ENCODE results near the gene WWC2. TPM values are rescaled to one million over a fixed set of nuclear protein-coding genes. Genes with fewer than 3 reads are reported as not detected.

Gene WWC2
- total RNA-seq, 4 donors from 2014 or later, result 28.2 to 38.5 (median 37.0) TPM

DNA sequence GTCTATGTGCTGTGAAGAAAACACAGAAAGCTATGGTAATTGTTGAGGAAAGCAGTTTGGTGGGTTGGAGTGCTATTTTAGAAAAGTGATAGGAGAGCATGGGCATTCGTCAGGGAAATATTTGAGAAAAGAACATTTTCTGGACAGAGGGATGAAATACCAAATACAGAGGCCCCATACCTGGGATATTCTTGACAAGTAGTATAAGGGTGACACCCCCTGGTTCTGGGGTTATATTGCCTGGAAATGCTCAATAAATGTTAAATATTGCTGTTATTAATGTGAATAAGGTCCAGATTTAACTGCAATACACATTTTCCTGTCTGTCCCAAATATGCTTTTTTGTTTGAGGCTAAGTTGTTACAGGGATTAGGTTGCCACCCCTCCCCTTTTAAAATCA, 42.9 kb downstream of the WWC2 start:
- TF ChIP-seq POLR2A (IDR thresholded peaks at IDR 0.05; ENCODE audit: low read depth) (no peak), EP300 (IDR thresholded peaks at IDR 0.05) (no peak), POLR2AphosphoS5 (IDR thresholded peaks at IDR 0.05) (no peak)
- TF ChIP-seq, protein P1, sequence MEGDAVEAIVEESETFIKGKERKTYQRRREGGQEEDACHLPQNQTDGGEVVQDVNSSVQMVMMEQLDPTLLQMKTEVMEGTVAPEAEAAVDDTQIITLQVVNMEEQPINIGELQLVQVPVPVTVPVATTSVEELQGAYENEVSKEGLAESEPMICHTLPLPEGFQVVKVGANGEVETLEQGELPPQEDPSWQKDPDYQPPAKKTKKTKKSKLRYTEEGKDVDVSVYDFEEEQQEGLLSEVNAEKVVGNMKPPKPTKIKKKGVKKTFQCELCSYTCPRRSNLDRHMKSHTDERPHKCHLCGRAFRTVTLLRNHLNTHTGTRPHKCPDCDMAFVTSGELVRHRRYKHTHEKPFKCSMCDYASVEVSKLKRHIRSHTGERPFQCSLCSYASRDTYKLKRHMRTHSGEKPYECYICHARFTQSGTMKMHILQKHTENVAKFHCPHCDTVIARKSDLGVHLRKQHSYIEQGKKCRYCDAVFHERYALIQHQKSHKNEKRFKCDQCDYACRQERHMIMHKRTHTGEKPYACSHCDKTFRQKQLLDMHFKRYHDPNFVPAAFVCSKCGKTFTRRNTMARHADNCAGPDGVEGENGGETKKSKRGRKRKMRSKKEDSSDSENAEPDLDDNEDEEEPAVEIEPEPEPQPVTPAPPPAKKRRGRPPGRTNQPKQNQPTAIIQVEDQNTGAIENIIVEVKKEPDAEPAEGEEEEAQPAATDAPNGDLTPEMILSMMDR (IDR thresholded peaks at IDR 0.05), result no peak
- H3K27ac ChIP-seq (replicated peaks in 1 of 4), result no peak overlapping the region
- H3K36me3 ChIP-seq, result no peaks in the 10 kb centered on the region
- 92% methylated on average over 1 of the region's 1 CpG for WGBS
- DNase-seq (ENCODE audit: extremely low spot score), result no peak
- H3K9me3 ChIP-seq, result no peaks in the 10 kb centered on the region
- intact Hi-C loops (cut with DNase I), result no loop called here
- no peak overlapping the region for H3K4me3 ChIP-seq
- peaks cover 40 to 56% (median 46%) of the 10 kb centered on the region in 4 donors for H3K4me1 ChIP-seq
- no peaks in the 10 kb centered on the region for H3K27me3 ChIP-seq

DNA sequence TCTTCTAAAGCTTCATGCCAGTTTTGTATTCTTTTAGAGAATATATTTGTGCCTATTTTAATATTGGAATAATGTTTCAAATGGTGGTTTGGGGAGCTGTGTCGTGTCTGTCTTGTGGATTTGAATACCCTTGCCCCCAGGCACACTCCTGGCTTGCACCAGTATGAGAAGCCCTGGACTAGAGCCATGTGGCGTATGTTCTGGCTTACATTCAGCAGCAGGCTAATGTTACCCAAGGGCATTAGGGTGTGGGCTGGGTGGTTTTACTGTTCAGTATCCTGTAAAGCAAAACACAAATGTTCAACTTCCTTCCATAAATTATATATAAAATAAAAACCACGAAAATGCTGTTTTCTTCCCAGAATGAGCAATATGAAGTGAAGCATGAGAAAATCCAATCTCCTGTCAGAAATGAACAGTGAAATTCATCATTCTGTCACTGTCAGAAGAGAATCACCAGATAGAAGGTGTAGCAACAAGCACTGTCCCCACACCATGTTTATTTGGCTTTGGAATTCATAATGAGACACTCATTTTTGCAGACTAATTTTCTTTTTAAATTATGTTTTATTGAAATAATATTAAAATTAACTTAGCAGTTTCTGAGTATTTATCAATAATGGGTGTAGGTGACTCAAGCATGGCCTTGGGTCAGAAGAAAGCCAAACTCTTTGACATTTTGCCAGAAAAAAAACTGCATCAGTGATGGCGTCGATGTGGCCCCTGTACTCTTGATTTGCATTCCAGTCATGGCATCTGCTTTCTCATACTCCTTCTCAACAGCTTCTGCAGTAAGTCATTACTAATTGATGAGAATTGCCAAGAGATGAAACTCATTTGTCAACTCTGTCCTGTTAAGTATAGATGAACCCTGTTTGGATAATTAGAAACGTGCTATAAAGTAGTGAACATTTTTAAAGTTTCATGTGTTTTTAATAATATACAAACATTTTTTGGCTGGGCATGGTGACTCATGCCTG, 43.8 kb downstream of the WWC2 start:
- TF ChIP-seq EP300 (IDR thresholded peaks at IDR 0.05), result no peak
- TF ChIP-seq, protein P1 (IDR thresholded peaks at IDR 0.05), result no peak
- no peak for TF ChIP-seq POLR2A (IDR thresholded peaks at IDR 0.05; ENCODE audit: low read depth)
- no peak for TF ChIP-seq POLR2AphosphoS5 (IDR thresholded peaks at IDR 0.05)
- H3K4me1 ChIP-seq, result peaks cover 40 to 60% (median 52%) of the 10 kb centered on the region in 4 donors
- no peak overlapping the region for H3K4me3 ChIP-seq
- 42% methylated on average over 6 of the region's 6 CpGs for WGBS
- H3K27me3 ChIP-seq, result no peaks in the 10 kb centered on the region
- no peak for DNase-seq (ENCODE audit: extremely low spot score)
- H3K36me3 ChIP-seq, result no peaks in the 10 kb centered on the region
- H3K9me3 ChIP-seq, result no peaks in the 10 kb centered on the region
- H3K27ac ChIP-seq (replicated peaks in 1 of 4), result no peak overlapping the region
- intact Hi-C loops (cut with DNase I), result no loop called here

DNA sequence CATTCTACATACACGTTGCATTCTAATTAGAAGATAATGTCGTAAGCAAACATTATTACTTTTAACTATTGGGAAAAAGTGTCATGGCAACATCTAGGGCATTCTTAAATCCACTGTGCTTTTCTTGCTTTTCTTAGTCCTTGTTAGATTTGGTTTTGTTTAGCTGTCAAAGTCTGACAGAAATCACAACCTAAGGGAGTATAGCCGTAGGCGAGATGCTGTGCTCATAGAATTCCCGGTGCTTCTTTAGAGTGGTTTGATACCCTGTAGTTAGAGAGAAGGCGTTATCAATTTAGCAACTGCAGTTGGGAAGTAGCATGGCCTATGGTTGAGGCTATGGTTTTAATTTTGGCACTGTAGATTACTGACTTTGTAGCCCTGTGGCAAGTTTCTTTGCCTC, 45.7 kb downstream of the WWC2 start:
- TF ChIP-seq EP300 (IDR thresholded peaks at IDR 0.05) (no peak), POLR2AphosphoS5 (IDR thresholded peaks at IDR 0.05) (no peak), POLR2A (IDR thresholded peaks at IDR 0.05; ENCODE audit: low read depth) (no peak)
- TF ChIP-seq, protein P1 (IDR thresholded peaks at IDR 0.05), result no peak
- Histone ChIP-seq H3K27me3 (no peaks in the 10 kb centered on the region), H3K4me3 (no peak overlapping the region), H3K27ac (replicated peaks in 1 of 4) (no peak overlapping the region), H3K9me3 (no peaks in the 10 kb centered on the region), H3K36me3 (no peaks in the 10 kb centered on the region), H3K4me1 (peaks cover 33 to 48% (median 48%) of the 10 kb centered on the region in 4 donors)
- DNase-seq (ENCODE audit: extremely low spot score), result no peak
- WGBS, result 95% methylated on average over 6 of the region's 6 CpGs
- intact Hi-C loops (cut with DNase I), result no loop called here

DNA sequence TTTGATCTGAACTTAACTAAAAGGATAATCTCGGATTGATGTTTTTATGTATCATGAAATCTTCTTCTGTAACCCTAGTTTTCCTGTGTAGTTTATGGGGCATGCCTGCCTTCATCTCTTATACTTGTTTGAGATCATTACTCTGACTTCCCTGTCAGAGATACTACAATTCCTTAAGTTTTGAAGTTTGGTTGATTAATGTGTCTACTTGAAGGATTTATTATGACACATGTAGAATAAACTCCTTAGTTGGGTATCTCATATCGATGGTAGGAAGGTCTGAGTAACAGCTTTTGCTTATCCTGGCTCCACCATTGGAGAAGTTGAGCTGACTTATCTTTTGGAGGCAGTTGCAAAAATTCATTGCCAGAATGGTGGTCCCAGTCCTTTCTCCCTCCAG, 46.7 kb downstream of the WWC2 start:
- H3K27me3 ChIP-seq, result no peaks in the 10 kb centered on the region
- intact Hi-C loops (cut with DNase I), result no loop called here
- H3K36me3 ChIP-seq, result no peaks in the 10 kb centered on the region
- H3K27ac ChIP-seq (replicated peaks in 1 of 4), result no peak overlapping the region
- TF ChIP-seq POLR2A (IDR thresholded peaks at IDR 0.05; ENCODE audit: low read depth) (no peak), EP300 (IDR thresholded peaks at IDR 0.05) (no peak), POLR2AphosphoS5 (IDR thresholded peaks at IDR 0.05) (no peak)
- TF ChIP-seq, protein P1 (IDR thresholded peaks at IDR 0.05), result no peak
- DNase-seq (ENCODE audit: extremely low spot score), result no peak
- no peaks in the 10 kb centered on the region for H3K9me3 ChIP-seq
- WGBS, result 78% methylated on average over 2 of the region's 2 CpGs
- H3K4me3 ChIP-seq, result no peak overlapping the region
- H3K4me1 ChIP-seq, result peaks cover 33 to 48% (median 47%) of the 10 kb centered on the region in 4 donors

Measured in esophagus muscularis mucosa (tissue), 4 donors.